EL (cell line): ENCODE data around the gene ITPR2.
A peak's percentile ranks its signal among the peaks of the same experiment; 100 is the strongest.

Experiments
- DNase-seq: peaks from one replicate; pipeline ENCODE4 v3.0.0-alpha.2; 2016

Gene ITPR2

GRCh38 chr12:26373606-26374495 is 459.1 kb downstream of the ITPR2 start:
- DNase-seq = no peak

- no peak for DNase-seq
Observed at GRCh38 chr12:26372866-26373265, 460.1 kb downstream of the ITPR2 start.

GRCh38 chr12:26370098-26370497 is 462.9 kb downstream of the ITPR2 start:
- DNase-seq = no peak

GRCh38 chr12:26369588-26369987 is 463.4 kb downstream of the ITPR2 start:
- DNase-seq = peak; percentile 83

- DNase-seq = no peak
Observed at GRCh38 chr12:26367991-26368730, 464.8 kb downstream of the ITPR2 start.

- DNase-seq = no peak
Observed at GRCh38 chr12:26361964-26362363, 471.0 kb downstream of the ITPR2 start.

- no peak for DNase-seq
Observed at GRCh38 chr12:26360062-26360461, 472.9 kb downstream of the ITPR2 start.

GRCh38 chr12:26359576-26359975 is 473.4 kb downstream of the ITPR2 start:
- no peak for DNase-seq

GRCh38 chr12:26358651-26359050 is 474.3 kb downstream of the ITPR2 start:
- DNase-seq = no peak

- DNase-seq = no peak
Observed at GRCh38 chr12:26347300-26347699, 485.7 kb downstream of the ITPR2 start.

GRCh38 chr12:26346736-26347135 is 486.3 kb downstream of the ITPR2 start:
- no peak for DNase-seq

- DNase-seq = no peak
Observed at GRCh38 chr12:26345471-26346003, 487.5 kb downstream of the ITPR2 start.

GRCh38 chr12:26341491-26341890 is 491.5 kb downstream of the ITPR2 start:
- DNase-seq = no peak

GRCh38 chr12:26340649-26341048 is 492.3 kb downstream of the ITPR2 start:
- DNase-seq = peak; percentile 13

GRCh38 chr12:26339976-26340375 is 493.0 kb downstream of the ITPR2 start:
- DNase-seq = no peak

- DNase-seq = peak; percentile 70
Observed at GRCh38 chr12:26338586-26339572, 494.1 kb downstream of the ITPR2 start.

- no peak for DNase-seq
Observed at GRCh38 chr12:26335651-26336050, 497.3 kb downstream of the ITPR2 start.

- DNase-seq = no peak
Observed at GRCh38 chr12:26334621-26335124, 498.3 kb downstream of the ITPR2 start.

GRCh38 chr12:26331960-26332359 is 501.0 kb downstream of the ITPR2 start:
- DNase-seq = no peak

- DNase-seq = no peak
Observed at GRCh38 chr12:26331136-26331535, 501.9 kb downstream of the ITPR2 start.

GRCh38 chr12:26327975-26328644 is 504.9 kb downstream of the ITPR2 start:
- DNase-seq = no peak

GRCh38 chr12:26323673-26324072 is 509.3 kb downstream of the ITPR2 start:
- no peak for DNase-seq
